Thyroid gland (tissue), 4 donors: Measurements from ENCODE around the gene IRX6. TPM values are rescaled to one million over a fixed set of nuclear protein-coding genes. Genes with fewer than 3 reads are reported as not detected.

Experiments
- DNase-seq, 2 donors: peaks; one replicate each; pipeline ENCODE4 v3.0.0-alpha.2; 2019
- H3K27ac ChIP-seq, 3 donors: fragments of 200-600 bp; sonication (generic); 1 replicate in 2 of 3; 2 replicates in 1 of 3; pipeline ENCODE4 v1.5.1; 2016 to 2019; ENCODE audit warnings: mild to moderate bottlenecking in 1 of 3, moderate library complexity in 1 of 3
- H3K27me3 ChIP-seq: fragments of 200-600 bp; sonication (generic); one replicate; pipeline ENCODE4 v1.5.1; 2019
- H3K36me3 ChIP-seq, 2 donors: fragments of 200-600 bp; sonication (generic); one replicate each; pipeline ENCODE4 v1.5.1; 2016 to 2019
- H3K4me1 ChIP-seq, 2 donors: fragments of 200-600 bp; sonication (generic); one replicate each; pipeline ENCODE4 v1.5.1; 2017 to 2019
- H3K4me3 ChIP-seq, 3 donors: fragments of 200-600 bp; sonication (generic); replicated peaks in 1 of 3; 1 replicate in 2 of 3; 2 replicates in 1 of 3; pipeline ENCODE4 v1.5.1; 2016; ENCODE audit warnings: mild to moderate bottlenecking in 1 of 3
- H3K9me3 ChIP-seq: fragments of 200-600 bp; sonication (generic); one replicate; pipeline ENCODE4 v1.5.1; 2017
- POLR2A ChIP-seq, 2 donors: fragments of 450-650 bp; IDR thresholded peaks; one replicate each; pipeline ENCODE4 v1.6.1; 2017; ENCODE audit warnings: antibody characterized with exemption in 2 of 2, mild to moderate bottlenecking in 2 of 2, moderate library complexity in 1 of 2
- WGBS, 2 donors: methylation state at CpG; one replicate each; pipeline ENCODE4 v1.1.5; 2017; 5-methylcytosine and 5-hydroxymethylcytosine counted together
- intact Hi-C: fragments of 100-400 bp; cut with DNase I; formaldehyde crosslinking; loops from one replicate; pipeline ENCODE4 v1.15.1; 2023
- total RNA-seq, 4 donors: library from RNA; depleted of rRNA; stranded (reverse); fragments of >200 nt; gene quantifications; one replicate each; pipeline ENCODE4 v1.2.3, GENCODE V29; 2016
- TF ChIP-seq, protein P1 (sequence below), 6 experiments: fragments of 200-600 bp in 3 of 6; fragments of 450-650 bp in 3 of 6; sonication (generic) in 3 of 6; IDR thresholded peaks; one replicate each; pipeline ENCODE4 v1.5.1; 2016 to 2019; ENCODE audit warnings: antibody characterized with exemption in 6 of 6, mild to moderate bottlenecking in 2 of 6, inconsistent platforms in 1 of 6, moderate library complexity in 1 of 6

IRX6 gene
- total RNA-seq, 4 donors from 2014 or later: 0.13 to 0.93 (median 0.39) TPM

DNA sequence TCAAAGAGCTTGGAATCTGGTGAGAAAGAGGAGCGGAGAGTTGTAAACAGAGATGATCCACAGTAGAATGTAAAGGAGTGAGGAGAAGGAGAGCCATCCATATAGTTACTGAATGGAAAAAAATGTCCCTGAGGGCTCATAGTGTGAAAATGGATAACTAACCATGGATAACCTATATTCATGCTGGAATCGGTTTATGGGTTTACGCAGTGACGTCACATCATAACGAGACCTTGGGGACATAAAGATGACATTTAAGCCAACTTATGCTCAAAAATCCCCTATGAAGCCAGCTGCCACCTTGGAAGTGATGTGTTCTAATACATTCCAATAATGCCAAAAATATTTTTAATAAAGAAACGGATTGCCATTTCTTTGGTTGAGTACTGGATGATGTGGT is 22.5 kb downstream of the IRX6 start:
- H3K9me3 ChIP-seq: no peaks in the 10 kb centered on the region
- intact Hi-C loops: no loop called here
- H3K4me1 ChIP-seq: peaks cover 14 to 21% of the 10 kb centered on the region in 2 donors
- no peak overlapping the region for H3K4me3 ChIP-seq
- WGBS, 2 donors: 94% methylated on average over 6 of the region's 6 CpGs
- DNase-seq: no peak
- no peaks in the 10 kb centered on the region for H3K36me3 ChIP-seq
- H3K27ac ChIP-seq: no peak overlapping the region
- no peaks in the 10 kb centered on the region for H3K27me3 ChIP-seq
- no peak for TF ChIP-seq POLR2A (IDR thresholded peaks at IDR 0.05)
- TF ChIP-seq, protein P1, sequence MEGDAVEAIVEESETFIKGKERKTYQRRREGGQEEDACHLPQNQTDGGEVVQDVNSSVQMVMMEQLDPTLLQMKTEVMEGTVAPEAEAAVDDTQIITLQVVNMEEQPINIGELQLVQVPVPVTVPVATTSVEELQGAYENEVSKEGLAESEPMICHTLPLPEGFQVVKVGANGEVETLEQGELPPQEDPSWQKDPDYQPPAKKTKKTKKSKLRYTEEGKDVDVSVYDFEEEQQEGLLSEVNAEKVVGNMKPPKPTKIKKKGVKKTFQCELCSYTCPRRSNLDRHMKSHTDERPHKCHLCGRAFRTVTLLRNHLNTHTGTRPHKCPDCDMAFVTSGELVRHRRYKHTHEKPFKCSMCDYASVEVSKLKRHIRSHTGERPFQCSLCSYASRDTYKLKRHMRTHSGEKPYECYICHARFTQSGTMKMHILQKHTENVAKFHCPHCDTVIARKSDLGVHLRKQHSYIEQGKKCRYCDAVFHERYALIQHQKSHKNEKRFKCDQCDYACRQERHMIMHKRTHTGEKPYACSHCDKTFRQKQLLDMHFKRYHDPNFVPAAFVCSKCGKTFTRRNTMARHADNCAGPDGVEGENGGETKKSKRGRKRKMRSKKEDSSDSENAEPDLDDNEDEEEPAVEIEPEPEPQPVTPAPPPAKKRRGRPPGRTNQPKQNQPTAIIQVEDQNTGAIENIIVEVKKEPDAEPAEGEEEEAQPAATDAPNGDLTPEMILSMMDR (IDR thresholded peaks at IDR 0.05): no peak

DNA sequence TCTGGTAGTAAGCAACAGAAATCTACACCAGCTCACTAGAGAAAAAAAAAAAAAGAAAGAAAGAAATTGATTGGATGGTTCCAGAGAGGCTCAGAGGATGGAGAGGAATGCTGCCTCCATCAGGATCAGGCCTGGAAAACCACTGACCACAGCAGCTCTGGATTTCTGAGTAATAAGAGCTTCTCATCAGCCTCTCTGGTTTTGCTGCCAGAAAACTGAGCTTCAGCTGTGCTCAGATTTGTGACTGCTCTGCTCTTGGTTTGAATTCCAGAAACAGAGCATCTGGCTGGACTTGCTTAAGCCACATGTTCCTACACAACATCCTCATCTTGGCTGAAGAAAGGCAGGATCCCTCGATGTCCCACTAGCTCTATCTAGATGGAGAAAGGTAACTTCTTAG is 25.9 kb downstream of the IRX6 start:
- WGBS, 2 donors: 87 to 92% methylated on average over 1 of the region's 1 CpG
- no peaks in the 10 kb centered on the region for H3K9me3 ChIP-seq
- no peak for TF ChIP-seq POLR2A (IDR thresholded peaks at IDR 0.05)
- TF ChIP-seq, protein P1 (IDR thresholded peaks at IDR 0.05): no peak
- H3K4me3 ChIP-seq: no peak overlapping the region
- H3K27me3 ChIP-seq: no peaks in the 10 kb centered on the region
- DNase-seq: no peak
- no peak overlapping the region for H3K27ac ChIP-seq
- intact Hi-C loops: no loop called here
- H3K4me1 ChIP-seq: peaks cover 4 to 5% of the 10 kb centered on the region in 2 donors
- no peaks in the 10 kb centered on the region for H3K36me3 ChIP-seq

DNA sequence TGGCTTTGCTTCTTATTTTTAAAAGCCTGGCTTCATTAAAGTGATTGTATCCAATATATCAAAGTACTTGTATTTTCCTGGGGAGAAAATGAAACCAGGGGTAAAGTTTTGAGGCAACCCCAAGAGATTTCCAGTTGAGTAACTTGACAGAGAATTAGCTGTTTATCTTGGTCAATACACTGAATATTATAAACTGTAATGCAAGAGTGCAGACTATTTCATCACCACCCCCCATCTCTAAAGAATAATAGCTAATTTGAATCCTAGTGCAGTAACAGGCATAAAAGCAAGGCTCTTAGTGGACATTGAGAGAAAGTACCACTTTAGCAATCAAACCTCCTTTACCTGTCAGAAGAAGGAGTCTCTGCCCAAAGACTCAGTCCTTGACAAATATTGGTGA is 27.0 kb downstream of the IRX6 start:
- Histone ChIP-seq H3K27me3 (no peaks in the 10 kb centered on the region), H3K4me3 (no peak overlapping the region), H3K4me1 (peaks cover 4 to 5% of the 10 kb centered on the region in 2 donors), H3K27ac (no peak overlapping the region), H3K36me3 (no peaks in the 10 kb centered on the region), H3K9me3 (no peaks in the 10 kb centered on the region)
- no peak for DNase-seq
- TF ChIP-seq, protein P1 (IDR thresholded peaks at IDR 0.05): no peak
- intact Hi-C loops: no loop called here

DNA sequence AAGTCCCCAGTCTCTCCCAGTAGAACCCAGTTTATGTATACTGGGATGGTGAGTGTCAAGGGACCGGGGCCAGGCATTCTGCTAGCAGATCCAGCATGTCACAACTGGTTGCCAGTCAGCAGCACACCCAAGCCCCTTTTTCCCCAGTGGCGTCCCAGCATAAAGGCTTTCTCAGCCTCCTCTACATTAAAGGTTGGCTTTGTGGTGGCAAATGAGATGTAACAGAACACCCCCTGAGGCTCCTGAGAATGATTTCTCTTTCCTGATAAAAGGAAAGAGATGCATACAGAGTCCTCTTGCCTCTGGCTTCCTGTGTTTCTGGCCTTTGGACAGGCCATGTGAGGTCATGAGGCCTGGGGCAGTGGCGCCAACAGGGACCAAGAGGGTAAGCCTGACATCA is 27.9 kb downstream of the IRX6 start:
- H3K4me1 ChIP-seq: peaks cover 4 to 5% of the 10 kb centered on the region in 2 donors
- WGBS, 2 donors: 92 to 96% methylated on average over 3 of the region's 3 CpGs
- H3K36me3 ChIP-seq: no peaks in the 10 kb centered on the region
- H3K27me3 ChIP-seq: no peaks in the 10 kb centered on the region
- H3K9me3 ChIP-seq: no peaks in the 10 kb centered on the region
- H3K27ac ChIP-seq: no peak overlapping the region
- DNase-seq: no peak
- TF ChIP-seq, protein P1 (IDR thresholded peaks at IDR 0.05): no peak
- no peak for TF ChIP-seq POLR2A (IDR thresholded peaks at IDR 0.05)
- H3K4me3 ChIP-seq: no peak overlapping the region
- intact Hi-C loops: no loop called here

DNA sequence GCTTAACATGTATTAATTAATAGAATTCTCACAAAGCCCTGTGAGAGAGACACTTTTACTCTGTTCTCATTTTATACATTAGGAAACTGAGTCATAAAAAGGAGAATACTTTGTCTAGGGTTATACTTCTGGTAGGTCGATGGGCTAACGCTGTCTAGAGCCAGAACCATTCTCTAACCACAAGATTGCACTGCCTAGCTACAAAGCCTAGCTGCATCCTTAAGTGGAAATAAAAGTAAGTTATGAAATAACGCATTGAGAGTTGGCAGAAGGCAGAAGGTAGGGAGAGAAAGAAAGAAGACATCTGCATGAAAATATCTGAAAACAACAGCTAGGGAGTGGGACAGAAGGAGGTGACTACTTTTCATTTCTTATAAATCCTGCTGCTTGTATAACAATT is 33.2 kb downstream of the IRX6 start:
- intact Hi-C loops: no loop called here
- WGBS, 2 donors: 86 to 91% methylated on average over 3 of the region's 3 CpGs
- no peaks in the 10 kb centered on the region for H3K27me3 ChIP-seq
- H3K4me3 ChIP-seq: no peak overlapping the region
- no peak for TF ChIP-seq POLR2A (IDR thresholded peaks at IDR 0.05)
- H3K27ac ChIP-seq: no peak overlapping the region
- H3K4me1 ChIP-seq: no peaks in the 10 kb centered on the region
- H3K9me3 ChIP-seq: no peaks in the 10 kb centered on the region
- H3K36me3 ChIP-seq: no peaks in the 10 kb centered on the region
- DNase-seq: no peak

DNA sequence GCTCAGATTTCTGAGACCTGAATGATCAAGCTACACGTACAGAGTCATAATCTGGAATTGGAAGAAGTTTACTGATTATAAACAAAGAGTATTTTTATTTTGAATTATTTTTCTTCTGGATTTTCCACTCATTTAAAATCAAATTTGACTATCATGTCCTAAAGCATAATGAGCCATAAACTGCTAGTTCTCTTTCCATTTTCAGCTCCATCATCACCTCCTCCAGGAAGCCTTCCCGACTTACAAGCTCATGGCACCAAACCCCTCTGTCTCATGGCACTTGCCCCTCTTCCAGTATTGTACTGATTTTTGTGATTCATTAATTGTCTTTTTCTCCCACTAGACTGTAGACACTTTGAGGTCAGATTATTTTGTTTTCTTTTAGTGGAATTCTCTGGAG is 35.9 kb downstream of the IRX6 start:
- H3K36me3 ChIP-seq: no peaks in the 10 kb centered on the region
- no peaks in the 10 kb centered on the region for H3K27me3 ChIP-seq
- TF ChIP-seq, protein P1 (IDR thresholded peaks at IDR 0.05): no peak
- TF ChIP-seq POLR2A (IDR thresholded peaks at IDR 0.05): no peak
- no peak for DNase-seq
- no peaks in the 10 kb centered on the region for H3K9me3 ChIP-seq
- no peak overlapping the region for H3K27ac ChIP-seq
- intact Hi-C loops: no loop called here
- 83 to 88% methylated on average over 2 of the region's 2 CpGs for WGBS, 2 donors
- no peaks in the 10 kb centered on the region for H3K4me1 ChIP-seq
- no peak overlapping the region for H3K4me3 ChIP-seq
